OCI-LY3 (cell line): ENCODE results near the gene CWF19L1.
A peak's percentile ranks its signal among the peaks of the same experiment; 100 is the strongest.
"Not testable (repeated sequence)": the region's sequence is repeated elsewhere in the genome, so short reads cannot be mapped to it uniquely, and the experiment has no call there.

Source experiments
- H2AFZ ChIP-seq: fragments of 200-600, 300-600 bp; shearing (Covaris generic); 2 replicates; pipeline ENCODE4 v1.6.0; 2014; ENCODE audit warnings: antibody characterized with exemption, low read depth, low read length
- H3K27ac ChIP-seq: fragments of 200-600, 300-600 bp; sonication (generic); 2 replicates; pipeline ENCODE4 v1.5.1; 2014; ENCODE audit warnings: mild to moderate bottlenecking, low read length, moderate library complexity, mixed read lengths
- H3K27me3 ChIP-seq: fragments of 200-600, 300-600 bp; sonication (generic); 2 replicates; pipeline ENCODE4 v1.6.1; 2014; ENCODE audit warnings: low read depth, low read length, mixed read lengths
- H3K36me3 ChIP-seq: fragments of 200-600, 300-600 bp; sonication (generic); replicated peaks from 2 replicates; pipeline ENCODE3; 2014; ENCODE audit warnings: low read depth, low read length, mixed read lengths
- H3K4me1 ChIP-seq: fragments of 300-600, 200-600 bp; sonication (generic); 2 replicates; pipeline ENCODE4 v1.6.1; 2014; ENCODE audit warnings: low read length, mixed read lengths
- H3K4me2 ChIP-seq: fragments of 200-600, 300-600 bp; sonication (generic); 2 replicates; pipeline ENCODE4 v1.6.1; 2014; ENCODE audit warnings: low read length, mixed read lengths
- H3K4me3 ChIP-seq: fragments of 300-600, 200-600 bp; sonication (generic); 2 replicates; pipeline ENCODE4 v1.5.1; 2014; ENCODE audit warnings: antibody characterized with exemption, mild to moderate bottlenecking, low read length, moderate library complexity
- H3K79me2 ChIP-seq: fragments of 300-600, 200-600 bp; shearing (Covaris generic); 2 replicates; pipeline ENCODE4 v1.6.1; 2014; ENCODE audit warnings: mild to moderate bottlenecking, low read length, mixed read lengths
- H3K9ac ChIP-seq: fragments of 300-600, 200-600 bp; shearing (Covaris generic); 2 replicates; pipeline ENCODE4 v1.6.0; 2014; ENCODE audit warnings: mild to moderate bottlenecking, low read length, moderate library complexity
- H3K9me3 ChIP-seq: fragments of 200-600, 300-600 bp; shearing (Covaris generic); 2 replicates; pipeline ENCODE4 v1.6.1; 2014; ENCODE audit warnings: low read length, mixed read lengths; ENCODE audit not compliant: insufficient read depth
- H4K20me1 ChIP-seq: fragments of 200-600, 300-600 bp; sonication (generic); 2 replicates; pipeline ENCODE4 v1.6.1; 2016; ENCODE audit warnings: low read length, mixed read lengths; ENCODE audit not compliant: insufficient read depth
- EZH2phosphoT487 ChIP-seq: fragments of 200-600 bp; shearing (Covaris generic); IDR thresholded peaks from 2 replicates; pipeline ENCODE4 v1.6.1; 2018; ENCODE audit warnings: antibody characterized with exemption, mixed run types, low read depth
- TF ChIP-seq, protein P1 (sequence below): fragments of 200-600, 300-600 bp; sonication (generic); IDR thresholded peaks from 2 replicates; pipeline ENCODE4 v1.5.1; 2014; ENCODE audit warnings: antibody characterized with exemption, low read length, low read depth

The CWF19L1 gene

DNA sequence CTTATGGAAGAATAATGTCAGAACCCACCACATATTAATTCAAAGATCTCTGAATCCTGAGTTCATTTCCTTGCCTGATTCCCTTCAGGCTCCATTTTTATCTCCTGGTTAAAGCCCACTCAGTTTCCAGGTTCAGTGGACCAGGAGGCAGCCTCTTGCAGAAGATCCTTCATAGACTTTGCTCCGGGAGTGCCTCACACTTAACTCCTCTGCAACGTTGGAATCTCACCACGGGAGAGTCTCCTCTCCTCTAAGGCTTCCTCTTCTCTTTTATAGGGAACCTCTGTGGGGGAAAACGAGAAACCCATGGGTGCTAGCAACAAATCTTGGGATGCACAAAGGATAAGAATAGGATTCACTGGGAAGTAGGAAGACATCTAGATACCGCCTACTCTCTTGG, 20.8 kb upstream of the CWF19L1 start:
- H2AFZ ChIP-seq = no peak overlapping the region
- H3K79me2 ChIP-seq = peaks cover 32% of the 10 kb centered on the region
- no peaks in the 10 kb centered on the region for H3K27me3 ChIP-seq
- no peaks in the 10 kb centered on the region for H3K9me3 ChIP-seq
- peaks cover 18% of the 10 kb centered on the region for H3K4me1 ChIP-seq
- H3K4me3 ChIP-seq = no peak overlapping the region
- no peak for TF ChIP-seq EZH2phosphoT487
- no peak overlapping the region for H3K9ac ChIP-seq
- no peak overlapping the region for H3K4me2 ChIP-seq
- H3K36me3 ChIP-seq = peaks cover 4% of the 10 kb centered on the region
- H4K20me1 ChIP-seq = no peaks in the 10 kb centered on the region
- no peak overlapping the region for H3K27ac ChIP-seq

DNA sequence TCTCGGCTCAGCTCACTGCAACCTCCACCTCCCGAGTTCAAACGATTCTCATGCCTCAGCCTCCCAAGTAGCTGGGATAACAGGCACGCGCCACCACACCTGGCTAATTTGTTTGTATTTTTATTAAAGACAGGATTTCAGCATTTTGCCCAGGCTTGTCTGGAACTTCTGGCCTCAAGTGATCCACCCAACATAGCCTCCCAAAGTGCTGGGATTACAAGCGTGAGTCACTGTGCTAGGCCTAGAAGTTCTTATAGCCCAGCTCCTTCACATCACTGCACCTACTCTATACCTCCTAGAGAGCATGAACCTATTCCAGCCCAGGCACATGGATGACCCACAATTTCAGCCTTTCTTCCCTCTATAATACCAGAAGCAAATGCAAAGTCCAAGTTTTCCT, 20.3 kb upstream of the CWF19L1 start:
- TF ChIP-seq, protein P1, sequence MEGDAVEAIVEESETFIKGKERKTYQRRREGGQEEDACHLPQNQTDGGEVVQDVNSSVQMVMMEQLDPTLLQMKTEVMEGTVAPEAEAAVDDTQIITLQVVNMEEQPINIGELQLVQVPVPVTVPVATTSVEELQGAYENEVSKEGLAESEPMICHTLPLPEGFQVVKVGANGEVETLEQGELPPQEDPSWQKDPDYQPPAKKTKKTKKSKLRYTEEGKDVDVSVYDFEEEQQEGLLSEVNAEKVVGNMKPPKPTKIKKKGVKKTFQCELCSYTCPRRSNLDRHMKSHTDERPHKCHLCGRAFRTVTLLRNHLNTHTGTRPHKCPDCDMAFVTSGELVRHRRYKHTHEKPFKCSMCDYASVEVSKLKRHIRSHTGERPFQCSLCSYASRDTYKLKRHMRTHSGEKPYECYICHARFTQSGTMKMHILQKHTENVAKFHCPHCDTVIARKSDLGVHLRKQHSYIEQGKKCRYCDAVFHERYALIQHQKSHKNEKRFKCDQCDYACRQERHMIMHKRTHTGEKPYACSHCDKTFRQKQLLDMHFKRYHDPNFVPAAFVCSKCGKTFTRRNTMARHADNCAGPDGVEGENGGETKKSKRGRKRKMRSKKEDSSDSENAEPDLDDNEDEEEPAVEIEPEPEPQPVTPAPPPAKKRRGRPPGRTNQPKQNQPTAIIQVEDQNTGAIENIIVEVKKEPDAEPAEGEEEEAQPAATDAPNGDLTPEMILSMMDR = no peak
- no peak for TF ChIP-seq EZH2phosphoT487
- Histone ChIP-seq H3K36me3 (peaks cover 4% of the 10 kb centered on the region), H4K20me1 (no peaks in the 10 kb centered on the region), H3K4me1 (peaks cover 23% of the 10 kb centered on the region), H3K27ac (no peak overlapping the region), H3K79me2 (peaks cover 36% of the 10 kb centered on the region), H3K4me2 (no peak overlapping the region), H3K9ac (no peak overlapping the region), H3K9me3 (no peaks in the 10 kb centered on the region), H2AFZ (no peak overlapping the region), H3K4me3 (no peak overlapping the region), H3K27me3 (no peaks in the 10 kb centered on the region)

DNA sequence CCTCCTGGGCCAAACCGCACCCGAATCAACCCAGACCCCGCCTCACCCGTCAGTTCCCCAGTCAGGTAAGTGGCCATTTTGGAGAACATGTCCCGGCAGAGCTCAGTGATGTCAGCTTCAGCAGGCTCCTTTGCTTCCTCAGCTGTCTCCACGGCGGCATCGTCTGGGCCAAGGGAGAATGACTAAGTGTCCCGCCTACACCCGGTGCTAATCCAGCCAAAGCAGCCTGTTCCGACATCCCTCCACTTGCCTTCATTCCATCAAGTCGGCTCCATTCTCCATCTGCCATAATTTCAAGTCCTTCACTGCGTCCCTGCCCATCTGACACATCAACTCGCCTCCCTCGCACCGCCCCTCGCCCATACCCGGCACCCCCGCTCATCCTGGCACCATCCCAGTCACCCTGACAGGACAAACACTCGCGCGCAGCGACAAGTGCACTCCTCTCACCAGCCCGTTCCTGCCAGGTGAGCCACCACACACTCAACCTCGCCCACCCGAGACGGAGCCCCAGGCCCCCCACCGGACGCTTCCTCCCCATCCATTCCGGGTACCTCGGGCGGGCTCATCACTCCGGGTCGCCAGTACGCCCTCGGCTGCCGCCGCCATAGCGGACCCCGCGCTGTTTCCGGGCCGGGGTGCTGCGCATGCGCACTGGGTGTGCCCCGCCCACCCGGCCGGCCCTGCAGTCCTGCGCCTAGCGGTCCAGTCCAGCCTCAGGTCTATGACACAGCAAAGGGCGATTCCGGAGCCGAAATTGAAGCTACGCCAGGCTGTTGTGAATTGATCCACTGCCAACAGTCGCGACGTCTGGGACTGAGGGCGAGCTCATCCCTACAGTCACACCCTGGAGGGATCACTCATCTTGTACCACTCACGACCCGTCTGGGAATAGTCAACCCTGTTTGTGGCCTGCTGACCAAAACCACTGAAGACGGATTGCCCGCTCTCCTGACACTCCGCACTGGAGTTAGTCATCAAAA, 18.9 kb upstream of the CWF19L1 start, which contains the start of gene BLOC1S2:
BLOC1S2 (minus strand) TSS at position 630 of the 983 bp plus-strand sequence; CDS start at position 609, 21 bp downstream.
- Histone ChIP-seq H3K9ac (peak within 1 kb of the TSS; percentile 95), H3K27me3 (no peaks in the 10 kb centered on the region), H3K9me3 (no peaks in the 10 kb centered on the region), H2AFZ (peak within 1 kb of the TSS; percentile 89), H3K4me1 (peaks cover 23% of the 10 kb centered on the region), H4K20me1 (no peaks in the 10 kb centered on the region), H3K27ac (peak within 1 kb of the TSS; percentile 65), H3K4me2 (peak within 1 kb of the TSS; percentile 94), H3K4me3 (peak within 1 kb of the TSS; percentile 98), H3K36me3 (peaks cover 9% of the 10 kb centered on the region), H3K79me2 (peaks cover 44% of the 10 kb centered on the region)
- TF ChIP-seq, protein P1 = no peak
- TF ChIP-seq EZH2phosphoT487 = no peak

- not testable (repeated sequence) for H2AFZ ChIP-seq, H4K20me1 ChIP-seq, H3K9me3 ChIP-seq, H3K27me3 ChIP-seq, H3K27ac ChIP-seq
- H3K36me3 ChIP-seq = peaks cover 16% of the 10 kb centered on the region
- H3K9ac ChIP-seq = peak overlapping the region; percentile 95
- H3K79me2 ChIP-seq = peaks cover 44% of the 10 kb centered on the region
- H3K4me3 ChIP-seq = peak overlapping the region; percentile 98
- peaks cover 23% of the 10 kb centered on the region for H3K4me1 ChIP-seq
- peak overlapping the region; percentile 94 for H3K4me2 ChIP-seq
Measured at GRCh38 chr10:100285326-100285725, 17.9 kb upstream of the CWF19L1 start.

DNA sequence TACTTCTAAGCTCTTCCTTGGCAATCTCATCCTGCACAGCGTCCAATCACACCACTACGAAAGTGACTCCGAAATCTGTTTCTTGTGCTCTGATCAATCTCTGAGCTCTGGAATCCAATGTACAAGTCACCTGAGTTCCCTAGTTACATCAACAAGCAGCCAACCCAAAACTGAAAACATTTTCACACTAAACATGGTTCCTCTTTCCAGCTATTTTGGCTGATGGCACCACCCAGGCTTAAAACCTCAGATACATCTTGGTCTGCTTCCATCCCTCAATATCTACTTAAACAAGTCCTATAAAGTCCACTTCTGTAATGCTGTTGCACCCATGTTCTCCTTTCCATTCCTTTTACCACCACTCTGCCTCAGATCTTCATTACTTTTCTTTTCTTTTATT, 15.5 kb upstream of the CWF19L1 start:
- Histone ChIP-seq H3K9ac (no peak overlapping the region), H2AFZ (no peak overlapping the region), H3K4me1 (peaks cover 23% of the 10 kb centered on the region), H3K79me2 (peaks cover 44% of the 10 kb centered on the region), H3K4me2 (peak overlapping the region; percentile 26), H3K36me3 (peaks cover 27% of the 10 kb centered on the region), H3K4me3 (no peak overlapping the region), H3K27ac (no peak overlapping the region), H3K27me3 (no peaks in the 10 kb centered on the region), H3K9me3 (no peaks in the 10 kb centered on the region), H4K20me1 (no peaks in the 10 kb centered on the region)
- no peak for TF ChIP-seq EZH2phosphoT487
- TF ChIP-seq, protein P1 = no peak

- not testable (repeated sequence) for H3K4me1 ChIP-seq, H3K27ac ChIP-seq, H3K79me2 ChIP-seq, H3K4me2 ChIP-seq, H2AFZ ChIP-seq, H3K9me3 ChIP-seq, H4K20me1 ChIP-seq, H3K27me3 ChIP-seq, H3K9ac ChIP-seq, H3K4me3 ChIP-seq
- peaks cover 19% of the 10 kb centered on the region for H3K36me3 ChIP-seq
Measured at GRCh38 chr10:100276971-100277370, 9.5 kb upstream of the CWF19L1 start.
